Esophagus (tissue), 2 donors: ENCODE results near the gene LYPD6. TPM values are rescaled to one million over a fixed set of nuclear protein-coding genes. Genes with fewer than 3 reads are reported as not detected.

ENCODE experiments used
- H3K27ac ChIP-seq, 2 donors: one replicate each; pipeline ENCODE4 v1.5.1; 2013; ENCODE audit warnings: low read depth in 2 of 2, mild to moderate bottlenecking in 2 of 2, inconsistent platforms in 1 of 2, low read length in 1 of 2, moderate library complexity in 1 of 2
- H3K27me3 ChIP-seq, 2 donors: one replicate each; pipeline ENCODE4 v1.6.1; 2013; ENCODE audit warnings: low read length in 2 of 2, control low read depth in 1 of 2, mild to moderate bottlenecking in 1 of 2; ENCODE audit not compliant: insufficient read depth in 2 of 2, control insufficient read depth in 1 of 2
- H3K36me3 ChIP-seq, 2 donors: one replicate each; pipeline ENCODE4 v1.6.1; 2013; ENCODE audit warnings: low read length in 1 of 2; ENCODE audit not compliant: control insufficient read depth in 2 of 2, insufficient read depth in 2 of 2
- H3K4me1 ChIP-seq, 2 donors: one replicate each; pipeline ENCODE4 v1.6.1; 2013; ENCODE audit warnings: low read length in 1 of 2; ENCODE audit not compliant: control insufficient read depth in 2 of 2, insufficient read depth in 2 of 2
- H3K4me3 ChIP-seq, 2 donors: one replicate each; pipeline ENCODE4 v1.5.1; 2013; ENCODE audit warnings: low read length in 2 of 2, mild to moderate bottlenecking in 2 of 2, low read depth in 1 of 2, moderate library complexity in 1 of 2
- H3K9me3 ChIP-seq, 2 donors: one replicate each; pipeline ENCODE4 v1.6.1; 2013; ENCODE audit warnings: mild to moderate bottlenecking in 2 of 2, low read depth in 1 of 2, low read length in 1 of 2, moderate library complexity in 1 of 2; ENCODE audit not compliant: control insufficient read depth in 2 of 2, insufficient read depth in 1 of 2
- WGBS, 2 donors: extraction: QIAGEN DNeasy Blood & Tissue Kit; methylation state at CpG; one replicate each; pipeline ENCODE4 v1.1.7; 2013; 5-methylcytosine and 5-hydroxymethylcytosine counted together
- polyA plus RNA-seq, 2 donors: library from polyadenylated mRNA; stranded (reverse); fragments of 200-250 nt; gene quantifications; one replicate each; pipeline ENCODE4 v1.2.3, GENCODE V29; 2013
- donor health status: healthy with polysubstance abuse.
- donor health status: Bipolar disorder and iron deficiency.

LYPD6 gene
- polyA plus RNA-seq, 2 donors, result 0.41 to 0.51 TPM

DNA sequence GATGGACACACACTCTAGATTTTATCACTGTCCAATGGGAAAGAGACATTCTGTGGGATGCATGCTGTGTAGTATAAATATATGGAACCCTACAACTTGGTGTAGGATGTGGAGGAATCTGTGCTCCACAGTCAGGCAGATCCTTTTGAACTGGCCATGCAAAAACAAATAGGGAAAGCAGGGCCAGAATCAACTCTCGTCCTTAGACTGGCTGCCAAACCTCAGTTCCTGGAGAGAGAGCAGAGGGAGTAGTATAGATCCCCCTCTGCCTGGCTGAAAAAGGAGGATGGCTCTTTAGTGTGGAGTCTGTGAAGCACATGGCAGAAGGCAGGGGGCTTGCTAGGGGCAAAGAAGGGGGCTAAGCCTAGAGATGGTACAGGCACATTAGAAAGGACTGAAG lies 84.7 kb downstream of the LYPD6 start:
- Histone ChIP-seq H3K9me3 (no peaks in the 10 kb centered on the region), H3K4me1 (no peaks in the 10 kb centered on the region), H3K4me3 (no peak overlapping the region), H3K27me3 (no peaks in the 10 kb centered on the region), H3K27ac (no peak overlapping the region), H3K36me3 (no peaks in the 10 kb centered on the region)
- WGBS, 2 donors, result 50 to 55% methylated on average over 1 of the region's 1 CpG

DNA sequence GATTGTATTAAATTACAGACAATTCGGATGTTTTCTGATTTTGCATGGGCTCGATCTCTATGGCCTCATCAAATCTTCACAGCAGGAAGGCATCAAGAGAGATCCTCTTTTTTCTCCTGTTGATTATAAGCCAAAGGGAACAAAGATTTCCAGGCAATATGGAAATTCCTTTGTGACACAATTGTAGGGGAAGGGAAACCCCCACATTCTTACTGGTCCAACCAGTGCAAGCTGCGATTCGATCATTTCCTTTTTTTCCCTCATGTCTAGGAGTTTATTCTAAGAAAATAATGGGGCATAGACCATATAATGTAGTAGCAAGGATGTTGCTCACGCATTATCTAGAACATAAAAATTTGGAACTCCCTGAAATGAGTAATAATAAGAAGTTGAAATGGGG lies 87.7 kb downstream of the LYPD6 start:
- H3K27ac ChIP-seq, result no peak overlapping the region
- WGBS, 2 donors, result 81 to 85% methylated on average over 5 of the region's 5 CpGs
- H3K27me3 ChIP-seq, result no peaks in the 10 kb centered on the region

DNA sequence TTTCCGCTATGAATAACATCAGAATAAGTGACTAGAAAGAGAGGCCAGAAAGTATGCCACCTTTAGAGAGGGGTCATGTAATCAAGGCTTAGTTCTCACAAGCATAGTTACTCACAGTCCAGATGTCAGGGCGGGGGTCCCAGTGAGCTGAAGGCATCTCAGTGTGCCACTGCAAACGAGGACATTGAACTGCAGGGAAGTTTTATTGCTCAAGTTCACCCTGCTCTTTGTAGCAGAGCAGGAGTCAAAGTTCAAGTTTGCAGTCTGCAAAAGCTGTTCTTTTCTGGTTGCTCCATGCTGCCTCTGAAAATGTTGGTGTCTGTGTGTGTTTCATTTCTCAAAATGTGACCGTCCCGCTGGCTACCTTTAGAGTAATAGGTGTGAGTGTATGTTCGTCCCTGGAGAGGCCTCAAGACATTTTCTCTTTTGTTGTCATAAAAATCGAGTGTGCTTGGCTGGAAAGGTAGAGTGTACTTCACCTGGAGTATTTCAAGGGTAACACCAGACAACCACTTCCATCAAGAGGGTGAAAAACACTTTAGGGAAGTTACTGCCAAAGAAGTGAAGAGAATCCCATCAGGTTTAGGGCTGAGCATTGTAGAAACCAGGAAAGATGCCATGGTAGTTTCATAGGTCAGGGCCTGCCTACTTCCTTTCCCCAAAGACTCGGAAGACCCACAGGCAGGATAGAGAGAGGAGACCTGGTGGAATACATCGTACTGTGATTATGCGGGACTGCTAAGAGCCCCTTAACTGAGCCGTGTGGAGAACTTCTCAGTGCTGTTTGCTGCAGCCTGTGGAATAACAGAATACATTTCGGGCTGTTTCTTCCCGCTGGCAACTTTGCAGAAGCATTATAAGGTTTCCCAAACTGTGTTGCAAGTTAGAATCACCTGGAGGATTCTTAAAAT lies 89.9 kb downstream of the LYPD6 start:
- Histone ChIP-seq H3K27me3 (no peaks in the 10 kb centered on the region), H3K27ac (no peak overlapping the region), H3K4me3 (no peak overlapping the region), H3K36me3 (no peaks in the 10 kb centered on the region), H3K9me3 (no peaks in the 10 kb centered on the region), H3K4me1 (peaks cover 0 to 2% of the 10 kb centered on the region in 2 donors)
- 81 to 84% methylated on average over 13 of the region's 13 CpGs for WGBS, 2 donors

More for the DNA sequence above, 87.7 kb downstream of the LYPD6 start:
- Histone ChIP-seq H3K36me3 (no peaks in the 10 kb centered on the region), H3K4me3 (no peak overlapping the region), H3K4me1 (peaks cover 0 to 2% of the 10 kb centered on the region in 2 donors), H3K9me3 (no peaks in the 10 kb centered on the region)

DNA sequence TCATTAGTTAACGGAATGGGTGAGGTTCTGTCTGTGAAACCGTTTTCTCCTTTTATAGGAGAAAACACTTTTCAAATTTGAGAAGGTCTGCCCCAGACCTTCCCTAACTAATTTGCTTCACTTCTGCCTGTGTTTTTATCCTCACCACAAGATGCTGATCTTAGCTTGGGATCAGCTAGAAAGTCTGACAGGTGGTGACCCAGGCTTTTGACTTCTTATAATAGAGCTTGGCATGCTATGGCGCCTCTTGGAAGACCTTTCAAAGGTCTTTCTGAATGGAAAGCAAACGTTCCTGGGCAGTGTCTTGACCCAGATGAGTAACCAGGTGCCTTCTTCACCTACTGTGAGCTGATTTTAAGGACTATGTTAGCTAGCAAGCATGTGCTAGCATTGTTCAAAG lies 91.4 kb downstream of the LYPD6 start:
- Histone ChIP-seq H3K4me1 (peaks cover 0 to 2% of the 10 kb centered on the region in 2 donors), H3K4me3 (no peak overlapping the region), H3K27me3 (no peaks in the 10 kb centered on the region), H3K9me3 (no peaks in the 10 kb centered on the region), H3K27ac (no peak overlapping the region), H3K36me3 (no peaks in the 10 kb centered on the region)
- WGBS, 2 donors, result 73 to 76% methylated on average over 4 of the region's 4 CpGs

DNA sequence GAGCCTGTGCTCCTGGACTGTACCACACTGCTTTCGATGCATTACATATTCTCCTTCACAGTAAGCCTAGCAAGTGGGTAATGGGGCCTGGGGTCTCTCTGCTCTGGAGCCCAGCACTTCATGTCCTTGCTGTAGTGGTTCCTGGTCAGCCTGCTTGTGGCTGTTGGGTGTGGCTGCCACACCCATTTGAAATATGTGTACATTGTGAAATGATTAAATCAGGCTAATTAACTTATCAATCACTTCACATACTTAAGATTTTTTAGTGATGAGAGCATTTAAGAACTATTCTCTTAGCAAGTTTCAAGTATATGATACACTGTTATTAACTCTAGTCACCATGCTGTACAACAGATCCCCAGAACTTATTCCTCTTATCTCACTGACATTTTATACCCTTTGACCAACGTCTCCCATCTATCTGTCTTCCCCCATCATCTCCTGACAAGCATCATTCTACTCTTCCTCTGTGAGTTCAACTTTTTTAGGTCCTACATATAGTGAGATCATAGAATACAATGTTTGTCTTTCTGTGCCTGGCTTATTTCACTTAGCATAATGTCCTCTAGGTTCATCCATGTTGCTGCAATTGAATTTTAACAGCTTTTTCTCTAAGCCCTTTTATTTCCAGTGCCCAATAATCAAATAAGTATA lies 92.1 kb downstream of the LYPD6 start:
- no peak overlapping the region for H3K4me3 ChIP-seq
- peaks cover 0 to 2% of the 10 kb centered on the region in 2 donors for H3K4me1 ChIP-seq
- 81 to 83% methylated on average over 2 of the region's 2 CpGs for WGBS, 2 donors
- no peak overlapping the region for H3K27ac ChIP-seq
- H3K9me3 ChIP-seq, result no peaks in the 10 kb centered on the region
- H3K27me3 ChIP-seq, result no peaks in the 10 kb centered on the region
- H3K36me3 ChIP-seq, result no peaks in the 10 kb centered on the region

DNA sequence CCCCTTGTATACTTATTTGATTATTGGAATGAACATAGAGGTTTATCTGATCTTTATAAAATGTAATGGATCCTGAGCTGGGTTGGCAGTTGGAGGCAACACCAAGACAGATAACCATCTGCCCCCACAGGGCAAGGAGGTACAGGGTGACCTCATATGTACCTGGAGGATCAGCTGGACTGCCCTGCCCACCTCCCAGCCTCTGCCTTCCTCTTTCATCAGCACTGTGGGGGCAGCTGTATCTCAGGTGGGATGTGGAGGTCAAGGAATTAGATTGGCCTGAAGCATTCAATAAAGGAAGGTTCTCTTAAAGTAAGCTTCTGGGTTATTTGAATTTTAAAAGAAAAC lies 92.6 kb downstream of the LYPD6 start:
- Histone ChIP-seq H3K9me3 (no peaks in the 10 kb centered on the region), H3K27me3 (no peaks in the 10 kb centered on the region), H3K4me3 (no peak overlapping the region), H3K4me1 (peaks cover 0 to 2% of the 10 kb centered on the region in 2 donors), H3K27ac (no peak overlapping the region), H3K36me3 (no peaks in the 10 kb centered on the region)

DNA sequence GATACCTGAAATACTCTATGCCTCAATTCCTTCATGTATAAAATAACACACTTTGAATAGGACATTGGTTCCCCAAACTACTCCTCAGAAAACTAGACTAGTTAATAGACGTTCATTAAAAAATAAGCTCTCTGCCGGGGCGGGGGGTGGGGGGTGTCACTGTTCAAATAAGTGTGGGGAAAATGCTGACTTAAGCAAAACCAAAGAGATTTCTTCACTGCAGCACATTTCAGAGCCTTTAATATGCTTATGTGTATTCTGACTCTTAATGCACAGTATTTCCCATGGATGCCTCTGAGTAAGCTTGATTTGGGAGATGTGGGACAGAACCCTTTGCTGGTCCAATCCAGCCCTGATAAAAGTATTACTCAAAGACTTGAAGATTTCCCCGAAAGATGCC lies 93.2 kb downstream of the LYPD6 start:
- Histone ChIP-seq H3K27me3 (no peaks in the 10 kb centered on the region), H3K4me3 (no peak overlapping the region), H3K4me1 (peaks cover 0 to 2% of the 10 kb centered on the region in 2 donors), H3K27ac (no peak overlapping the region), H3K9me3 (no peaks in the 10 kb centered on the region), H3K36me3 (no peaks in the 10 kb centered on the region)
- whole genome bisulfite sequencing, 2 donors, result 90 to 95% methylated on average over 4 of the region's 4 CpGs

DNA sequence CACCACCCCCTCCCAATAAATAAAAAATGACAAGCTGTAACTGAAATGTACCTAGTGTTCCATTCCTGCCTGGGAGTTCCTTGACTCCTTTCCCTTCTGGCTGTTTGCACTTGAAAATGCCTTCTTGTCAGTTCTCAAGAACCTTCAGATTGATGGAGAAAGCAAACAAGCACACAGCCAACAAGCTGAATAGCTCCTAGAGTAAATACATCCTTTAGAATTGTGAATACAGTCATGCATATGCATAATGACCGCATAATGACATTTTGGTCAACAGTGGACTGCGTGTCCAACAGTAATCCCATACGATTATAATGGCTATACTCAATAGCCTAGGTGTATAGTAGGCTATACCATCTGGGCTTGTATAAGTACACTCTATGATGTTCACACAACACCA lies 97.0 kb downstream of the LYPD6 start:
- Histone ChIP-seq H3K4me3 (no peak overlapping the region), H3K9me3 (no peaks in the 10 kb centered on the region), H3K27ac (no peak overlapping the region), H3K36me3 (no peaks in the 10 kb centered on the region), H3K27me3 (no peaks in the 10 kb centered on the region), H3K4me1 (no peaks in the 10 kb centered on the region)
- WGBS, 2 donors, result 89 to 91% methylated on average over 3 of the region's 3 CpGs

DNA sequence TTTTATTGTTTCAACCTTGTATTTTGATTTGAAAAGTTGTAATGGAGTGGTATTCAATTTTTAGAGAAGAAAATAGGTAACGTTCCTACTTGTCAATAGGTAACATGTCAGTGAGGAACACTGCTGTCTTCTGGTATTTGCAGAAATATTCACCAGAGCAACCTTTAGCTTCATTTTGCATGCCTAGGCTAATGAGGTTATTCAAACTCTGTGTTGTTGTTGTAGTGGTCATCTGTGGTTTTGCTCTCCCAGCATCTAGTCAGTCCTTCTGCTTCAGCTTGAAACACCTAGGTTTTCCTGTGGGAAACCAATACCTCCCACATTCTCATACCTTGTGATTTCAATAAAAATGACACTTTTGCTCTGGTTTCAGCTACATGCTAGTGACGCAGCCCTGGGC lies 98.4 kb downstream of the LYPD6 start:
- H3K27ac ChIP-seq, result no peak overlapping the region
- no peaks in the 10 kb centered on the region for H3K4me1 ChIP-seq
- no peaks in the 10 kb centered on the region for H3K27me3 ChIP-seq
- H3K4me3 ChIP-seq, result no peak overlapping the region
- WGBS, 2 donors, result 96 to 98% methylated on average over 2 of the region's 2 CpGs
- no peaks in the 10 kb centered on the region for H3K36me3 ChIP-seq
- no peaks in the 10 kb centered on the region for H3K9me3 ChIP-seq
